Measurements from ENCODE around the gene SLC26A1. TPM values are rescaled to one million over a fixed set of nuclear protein-coding genes. Genes with fewer than 3 reads are reported as not detected.
A peak's percentile ranks its signal among the peaks of the same experiment; 100 is the strongest.

Gene SLC26A1
- total and polyA plus RNA-seq, 2 of the 13 experiments (the other 11 are each of a cell fraction or from before 2014, with no cell fraction given), result 5.4 to 22.9 TPM

- TF ChIP-seq HNF1A (IDR thresholded peaks at IDR 0.05; ENCODE audit: low read depth) (no peak), HNF1A (CRISPR knock-in tag; IDR thresholded peaks at IDR 0.05; ENCODE audit: borderline replicate concordance) (0 out of 2 replicates have a peak, but pooled peaks have one; percentile 25), SIX4 (CRISPR knock-in tag; IDR thresholded peaks at IDR 0.05) (no peak), POLR2AphosphoS5 (IDR thresholded peaks at IDR 0.05; ENCODE audit: low read depth, low read length) (no peak; the same call in none of the 2 replicates), JDP2 (CRISPR knock-in tag; IDR thresholded peaks at IDR 0.05; ENCODE audit: borderline replicate concordance) (peak; percentile 73; the same call in 1 of the 2 replicates), SOX6 (IDR thresholded peaks at IDR 0.05) (no peak), SOX6 (CRISPR knock-in tag; IDR thresholded peaks at IDR 0.05) (peak; percentile 52; the same call in 1 of the 2 replicates), REPIN1 (CRISPR knock-in tag; IDR thresholded peaks at IDR 0.05; ENCODE audit: borderline replicate concordance, low read depth) (0 out of 2 replicates have a peak, but pooled peaks have one; percentile 62), RNF2 (conservative IDR thresholded peaks at IDR 0.05; ENCODE audit: low read depth) (0 out of 2 replicates have a peak, but pooled peaks have one; percentile 33), ONECUT2 (CRISPR knock-in tag; IDR thresholded peaks at IDR 0.05) (no peak), ZNF343 (CRISPR knock-in tag; IDR thresholded peaks at IDR 0.05) (0 out of 2 replicates have a peak, but pooled peaks have one; percentile 58), ESRRA (CRISPR knock-in tag; IDR thresholded peaks at IDR 0.05; ENCODE audit: low read depth) (peak; percentile 67), ZNF746 (CRISPR knock-in tag; IDR thresholded peaks at IDR 0.05) (peak; percentile 72; the same call in 1 of the 2 replicates), CHD4 (IDR thresholded peaks at IDR 0.05; ENCODE audit: borderline replicate concordance, low read length) (no peak), CERS6 (CRISPR knock-in tag; IDR thresholded peaks at IDR 0.05) (no peak), ZNF850 (CRISPR knock-in tag; conservative IDR thresholded peaks at IDR 0.05) (no peak), IKZF1 (IDR thresholded peaks at IDR 0.05) (no peak), ZNF367 (CRISPR knock-in tag; IDR thresholded peaks at IDR 0.05; ENCODE audit: borderline replicate concordance) (no peak; the same call in 1 of the 2 replicates), ZNF841 (CRISPR knock-in tag; IDR thresholded peaks at IDR 0.05; ENCODE audit: borderline replicate concordance) (peak; percentile 84; the same call in 1 of the 2 replicates), HOXA3 (CRISPR knock-in tag; IDR thresholded peaks at IDR 0.05) (peak; percentile 74), ZNF205 (CRISPR knock-in tag; IDR thresholded peaks at IDR 0.05) (no peak; the same call in 1 of the 2 replicates), BCL6 (CRISPR knock-in tag; IDR thresholded peaks at IDR 0.05) (0 out of 2 replicates have a peak, but pooled peaks have one; percentile 18), ZNF75D (CRISPR knock-in tag; IDR thresholded peaks at IDR 0.05; ENCODE audit: borderline replicate concordance) (no peak), NAIF1 (CRISPR knock-in tag; IDR thresholded peaks at IDR 0.05; ENCODE audit: borderline replicate concordance) (no peak), POGK (CRISPR knock-in tag; conservative IDR thresholded peaks at IDR 0.05) (no peak)
Observed at GRCh38 chr4:986879-987623, 6.2 kb downstream of the SLC26A1 start, which contains the start of gene IDUA (continued).

All from HepG2 (cell line).